IMR-90 (cell line): Measurements from ENCODE around the gene NHP2. TPM values are rescaled to one million over a fixed set of nuclear protein-coding genes. Genes with fewer than 3 reads are reported as not detected.

Experiments used
- ATAC-seq: fragments of 200-7000 bp; cut with Tn5 transposase; 2 replicates; pipeline ENCODE4 v1.9.1; 2020; ENCODE audit warnings: low read depth, mild to moderate bottlenecking, moderate library complexity
- BruUV-seq: library from RNA; stranded (reverse); fragments of 400-500 nt; replicated peaks from 2 replicates; lab custom pipeline; 2021; lab: Mats Ljungman, UMichigan
- CTCF ChIA-PET: fragments of 300-600 bp; formaldehyde crosslinking; extraction: SDS; loops from one replicate; lab custom pipeline; 2021; ENCODE audit warnings: antibody characterized with exemption; lab: Yijun Ruan, JAX
- POLR2A ChIA-PET: fragments of 300-600 bp; sonication (Branson Sonifier 250); formaldehyde crosslinking; loops from one replicate; lab custom pipeline; 2022; ENCODE audit warnings: antibody characterized with exemption; ENCODE audit not compliant: unreplicated experiment; lab: Charles Lee
- DNase-seq: peaks from one replicate; pipeline ENCODE4 v3.0.0; 2013
- H2AFZ ChIP-seq: replicated peaks from 2 replicates; pipeline ENCODE3; 2013; ENCODE audit warnings: low read length, mild to moderate bottlenecking; ENCODE audit not compliant: poor library complexity
- H2AK5ac ChIP-seq: 2 replicates; pipeline ENCODE4 v1.6.1; 2013; ENCODE audit warnings: low read depth, low read length, inconsistent platforms
- H2AK9ac ChIP-seq: replicated peaks from 2 replicates; pipeline ENCODE3; 2013; ENCODE audit warnings: mild to moderate bottlenecking, low read depth, low read length, moderate library complexity; ENCODE audit not compliant: poor library complexity
- H2BK120ac ChIP-seq: 2 replicates; pipeline ENCODE4 v1.6.1; 2013; ENCODE audit warnings: low read depth, low read length, inconsistent platforms
- H2BK15ac ChIP-seq: 3 replicates; pipeline ENCODE4 v1.6.1; 2013; ENCODE audit warnings: low read depth, low read length, inconsistent platforms
- H2BK20ac ChIP-seq: 2 replicates; pipeline ENCODE4 v1.6.1; 2013; ENCODE audit warnings: low read depth, mild to moderate bottlenecking, inconsistent platforms, low read length, moderate library complexity
- H2BK5ac ChIP-seq: 2 replicates; pipeline ENCODE4 v1.6.1; 2013; ENCODE audit warnings: mild to moderate bottlenecking, low read depth, low read length, inconsistent platforms; ENCODE audit not compliant: poor library complexity, severe bottlenecking
- H3K14ac ChIP-seq: replicated peaks from 2 replicates; pipeline ENCODE4 v1.6.1; 2013; ENCODE audit warnings: low read depth, low read length, inconsistent platforms
- H3K18ac ChIP-seq: 2 replicates; pipeline ENCODE4 v1.6.1; 2013; ENCODE audit warnings: low read depth, low read length, control low read depth
- H3K23ac ChIP-seq: 2 replicates; pipeline ENCODE4 v1.6.1; 2013; ENCODE audit warnings: low read depth, low read length, inconsistent platforms
- H3K27ac ChIP-seq: 2 replicates; pipeline ENCODE4 v1.5.1; 2013; ENCODE audit warnings: mild to moderate bottlenecking, control low read depth, low read length; ENCODE audit not compliant: insufficient read depth
- H3K27me3 ChIP-seq: 2 replicates; pipeline ENCODE4 v1.6.1; 2013; ENCODE audit warnings: low read length; ENCODE audit not compliant: control insufficient read depth, insufficient read depth
- H3K36me3 ChIP-seq: 2 replicates; pipeline ENCODE4 v1.6.1; 2013; ENCODE audit warnings: low read length, mixed read lengths; ENCODE audit not compliant: control insufficient read depth, insufficient read depth
- H3K4ac ChIP-seq: 2 replicates; pipeline ENCODE4 v1.6.1; 2013; ENCODE audit warnings: low read depth, low read length, inconsistent platforms
- H3K4me1 ChIP-seq: 2 replicates; pipeline ENCODE4 v1.6.1; 2013; ENCODE audit warnings: low read length, mixed read lengths; ENCODE audit not compliant: control insufficient read depth, insufficient read depth
- H3K4me2 ChIP-seq: 2 replicates; pipeline ENCODE4 v1.6.1; 2013; ENCODE audit warnings: low read depth, mild to moderate bottlenecking, control low read depth, low read length, moderate library complexity
- H3K4me3 ChIP-seq: 2 replicates; pipeline ENCODE4 v1.5.1; 2013; ENCODE audit warnings: low read depth, mild to moderate bottlenecking, control low read depth, low read length, moderate library complexity; ENCODE audit not compliant: insufficient read depth
- H3K56ac ChIP-seq: 2 replicates; pipeline ENCODE4 v1.6.1; 2013; ENCODE audit warnings: low read length, inconsistent platforms; ENCODE audit not compliant: insufficient read depth; ENCODE audit errors: extremely low read depth
- H3K79me1 ChIP-seq, 2 experiments: 2 replicates each; pipeline ENCODE4 v1.6.1; 2013; ENCODE audit warnings: low read length in 2 of 2, inconsistent platforms in 1 of 2, low read depth in 1 of 2
- H3K9ac ChIP-seq: 2 replicates; pipeline ENCODE4 v1.6.1; 2013; ENCODE audit warnings: low read depth, low read length, control low read depth
- H3K9me1 ChIP-seq: 2 replicates; pipeline ENCODE4 v1.6.1; 2013; ENCODE audit warnings: low read length, inconsistent platforms; ENCODE audit not compliant: insufficient read depth
- H3K9me3 ChIP-seq: 2 replicates; pipeline ENCODE4 v1.6.1; 2013; ENCODE audit warnings: low read length; ENCODE audit not compliant: control insufficient read depth, insufficient read depth
- H4K20me1 ChIP-seq: 2 replicates; pipeline ENCODE4 v1.6.1; 2013; ENCODE audit warnings: low read length, inconsistent platforms; ENCODE audit not compliant: insufficient read depth
- H4K5ac ChIP-seq: 2 replicates; pipeline ENCODE4 v1.6.1; 2013; ENCODE audit warnings: mild to moderate bottlenecking, low read depth, low read length, control low read depth
- H4K8ac ChIP-seq, 2 experiments: 2 replicates each; pipeline ENCODE4 v1.6.1; 2013; ENCODE audit warnings: low read depth in 2 of 2, low read length in 2 of 2, control low read depth in 1 of 2, inconsistent platforms in 1 of 2
- H4K91ac ChIP-seq: 2 replicates; pipeline ENCODE4 v1.6.1; 2013; ENCODE audit warnings: low read depth, low read length, inconsistent platforms; ENCODE audit not compliant: insufficient read depth
- BHLHE40 ChIP-seq: fragments of 150-350 bp; IDR thresholded peaks from 2 replicates; pipeline ENCODE4 v1.6.1; 2016; ENCODE audit warnings: mild to moderate bottlenecking, low read depth, low read length
- CEBPB ChIP-seq: IDR thresholded peaks from 2 replicates; pipeline ENCODE4 v1.6.1; 2012; ENCODE audit warnings: low read depth, low read length, improper control_type of control experiment
- CHD1 ChIP-seq: IDR thresholded peaks from 2 replicates; pipeline ENCODE4 v1.6.1; 2012; ENCODE audit warnings: low read depth, low read length, improper control_type of control experiment
- CTCF ChIP-seq: conservative IDR thresholded peaks from 2 replicates; pipeline ENCODE4 v1.5.1; 2012; ENCODE audit warnings: mild to moderate bottlenecking, low read depth, low read length, improper control_type of control experiment
- FOS ChIP-seq: fragments of 150-350 bp; IDR thresholded peaks from 2 replicates; pipeline ENCODE4 v1.6.1; 2016; ENCODE audit warnings: low read depth, low read length
- MAFK ChIP-seq: IDR thresholded peaks from 2 replicates; pipeline ENCODE4 v1.6.1; 2012; ENCODE audit warnings: low read depth, low read length, improper control_type of control experiment
- MAZ ChIP-seq: IDR thresholded peaks from 2 replicates; pipeline ENCODE4 v1.6.1; 2012; ENCODE audit warnings: low read depth, mild to moderate bottlenecking, low read length, improper control_type of control experiment, moderate library complexity, borderline replicate concordance
- MXI1 ChIP-seq: IDR thresholded peaks from 2 replicates; pipeline ENCODE4 v1.6.1; 2012; ENCODE audit warnings: low read depth, mild to moderate bottlenecking, low read length, moderate library complexity, borderline replicate concordance
- NFE2L2 ChIP-seq: fragments of 150-350 bp; IDR thresholded peaks from 2 replicates; pipeline ENCODE4 v1.6.1; 2016; ENCODE audit warnings: low read depth, mild to moderate bottlenecking, low read length
- POLR2A ChIP-seq: IDR thresholded peaks from 2 replicates; pipeline ENCODE4 v1.6.1; 2012; ENCODE audit warnings: mild to moderate bottlenecking, low read depth, low read length
- RAD21 ChIP-seq: IDR thresholded peaks from 2 replicates; pipeline ENCODE4 v1.6.1; 2012; ENCODE audit warnings: low read length, improper control_type of control experiment
- RCOR1 ChIP-seq: IDR thresholded peaks from 2 replicates; pipeline ENCODE4 v1.6.1; 2012; ENCODE audit warnings: mild to moderate bottlenecking, low read length, improper control_type of control experiment; ENCODE audit not compliant: insufficient replicate concordance
- RFX5 ChIP-seq: IDR thresholded peaks from 2 replicates; pipeline ENCODE4 v1.8.0; 2012; ENCODE audit warnings: low read depth, mild to moderate bottlenecking, low read length, moderate library complexity
- SMC3 ChIP-seq: fragments of 150-350 bp; IDR thresholded peaks from 2 replicates; pipeline ENCODE4 v1.6.1; 2016; ENCODE audit warnings: low read depth, mild to moderate bottlenecking, antibody characterized with exemption, low read length, moderate library complexity
- USF2 ChIP-seq: fragments of 150-350 bp; IDR thresholded peaks from 2 replicates; pipeline ENCODE4 v1.6.1; 2017; ENCODE audit warnings: mild to moderate bottlenecking, antibody characterized with exemption, low read length, low read depth
- WGBS, 2 experiments: methylation state at CpG; one replicate each; pipeline versions ENCODE4 v1.1.5 to v1.1.7; 2013; ENCODE audit warnings: missing lambda C conversion rate in 2 of 2; ENCODE audit not compliant: insufficient read length in 1 of 2; ENCODE audit errors: extremely low coverage in 2 of 2; 5-methylcytosine and 5-hydroxymethylcytosine counted together
- dilution Hi-C: fragments of 300-500 bp; cut with HindIII; formaldehyde crosslinking; loops from one replicate; pipeline ENCODE4 v1.14.3; 2018; ENCODE audit warnings: low sequenced_read_pairs; ENCODE audit not compliant: unreplicated experiment
- in situ Hi-C: fragments of 300-500 bp; cut with MboI; formaldehyde crosslinking; loops from 3 replicates; pipeline ENCODE4 v1.14.3; 2019; ENCODE audit warnings: low sequenced_read_pairs, inconsistent platforms, mixed read lengths
- intact Hi-C: fragments of 100-400 bp; cut with micrococcal nuclease; formaldehyde crosslinking; loops from 2 replicates; pipeline ENCODE4 v1.10.0; 2022
- polyA plus RNA-seq, 3 experiments: library from polyadenylated mRNA; depleted of rRNA; stranded (reverse); fragments of >200 nt; gene quantifications; 2 replicates each; pipeline ENCODE4 v1.2.3, GENCODE V29; 2012; ENCODE audit warnings: low replicate concordance in 1 of 3
- total RNA-seq: library from RNA; depleted of rRNA; stranded (reverse); fragments of >200 nt; gene quantifications from 2 replicates; pipeline ENCODE4 v1.2.3, GENCODE V29; 2012
- TF ChIP-seq, protein P1 (sequence below): fragments of 150-350 bp; IDR thresholded peaks from 2 replicates; pipeline ENCODE4 v1.6.1; 2016; ENCODE audit warnings: low read depth, mild to moderate bottlenecking, low read length, moderate library complexity, borderline replicate concordance

The NHP2 gene
- total and polyA plus RNA-seq, 2 of the 4 experiments (the other 2 are of a cell fraction): 180 to 278 TPM

GRCh38 chr5:178187014-178187413 is 33.3 kb upstream of the NHP2 start, which contains the start of gene GMCL2:
TSS of gene GMCL2 (minus strand) at chr5:178187371. CDS start at chr5:178187299, 72 bp downstream.
- no peak within 1 kb of the TSS for H2BK15ac ChIP-seq
- peak within 1 kb of the TSS in 1 of 2 experiments; percentile 63; a peak in 1 of 4 replicates for H4K8ac ChIP-seq
- H4K5ac ChIP-seq: no peak within 1 kb of the TSS; the same call in 1 of the 2 replicates
- no peak within 1 kb of the TSS for H3K14ac ChIP-seq
- in situ Hi-C loops (no loop called here), intact Hi-C loops (no loop called here), dilution Hi-C loops (no loop called here)
- POLR2A ChIA-PET: no interaction called here
- H4K20me1 ChIP-seq: no peaks in the 10 kb centered on the region
- no peaks in the 10 kb centered on the region for H3K27me3 ChIP-seq
- H2BK120ac ChIP-seq: no peak within 1 kb of the TSS
- no peaks in the 10 kb centered on the region for H3K9me1 ChIP-seq
- no peak within 1 kb of the TSS for H4K91ac ChIP-seq
- H2AK5ac ChIP-seq: no peak within 1 kb of the TSS
- H2AK9ac ChIP-seq: no peak within 1 kb of the TSS
- no peak within 1 kb of the TSS for H3K4ac ChIP-seq
- H3K9me3 ChIP-seq: no peaks in the 10 kb centered on the region
- H3K27ac ChIP-seq: peak within 1 kb of the TSS; percentile 44; the same call in 1 of the 2 replicates
- H3K56ac ChIP-seq: no peak within 1 kb of the TSS
- CTCF ChIA-PET: no interaction called here
- TF ChIP-seq MAFK (no peak), CEBPB (no peak), CHD1 (no peak), BHLHE40 (no peak), MXI1 (no peak), CTCF (no peak), MAZ (no peak), POLR2A (no peak), SMC3 (no peak), NFE2L2 (no peak), RCOR1 (no peak), RFX5 (no peak), FOS (no peak), USF2 (no peak), RAD21 (no peak)
- TF ChIP-seq, protein P1, sequence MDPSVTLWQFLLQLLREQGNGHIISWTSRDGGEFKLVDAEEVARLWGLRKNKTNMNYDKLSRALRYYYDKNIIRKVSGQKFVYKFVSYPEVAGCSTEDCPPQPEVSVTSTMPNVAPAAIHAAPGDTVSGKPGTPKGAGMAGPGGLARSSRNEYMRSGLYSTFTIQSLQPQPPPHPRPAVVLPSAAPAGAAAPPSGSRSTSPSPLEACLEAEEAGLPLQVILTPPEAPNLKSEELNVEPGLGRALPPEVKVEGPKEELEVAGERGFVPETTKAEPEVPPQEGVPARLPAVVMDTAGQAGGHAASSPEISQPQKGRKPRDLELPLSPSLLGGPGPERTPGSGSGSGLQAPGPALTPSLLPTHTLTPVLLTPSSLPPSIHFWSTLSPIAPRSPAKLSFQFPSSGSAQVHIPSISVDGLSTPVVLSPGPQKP: no peak
- H2AFZ ChIP-seq: peak within 1 kb of the TSS; percentile 47
- no peak within 1 kb of the TSS; the same call in none of the 2 replicates for H3K9ac ChIP-seq
- no peaks in the 10 kb centered on the region for H3K36me3 ChIP-seq
- DNase-seq: no peak
- WGBS, 2 experiments: 61% methylated on average over 8 of the region's 27 CpGs; no CpG with 5 or more reads in 1 of the 2 experiments
- peak within 1 kb of the TSS; percentile 91 for H3K4me2 ChIP-seq
- no peak within 1 kb of the TSS for H3K18ac ChIP-seq
- no peak within 1 kb of the TSS for H2BK5ac ChIP-seq
- no peak within 1 kb of the TSS for H3K4me3 ChIP-seq
- BruUV-seq: no TSS peak
- H3K79me1 ChIP-seq: no peaks in the 10 kb centered on the region
- peak; percentile 40 for ATAC-seq
- H3K23ac ChIP-seq: no peak within 1 kb of the TSS
- H3K4me1 ChIP-seq: peaks cover 5% of the 10 kb centered on the region
- no peak within 1 kb of the TSS for H2BK20ac ChIP-seq
